Activated CD4-positive, alpha-beta T cell treated with anti-CD3 and anti-CD28 coated beads, Interleukin-2, amount 10 ng/mL, durations not matched to agents 24 days and 14 days (primary cell): ENCODE data around the gene PCBD1. TPM values are rescaled to one million over a fixed set of nuclear protein-coding genes. Genes with fewer than 3 reads are reported as not detected.
"Not testable (repeated sequence)": the region's sequence is repeated elsewhere in the genome, so short reads cannot be mapped to it uniquely, and the experiment has no call there.

Experiments
- DNase-seq: peaks from one replicate; pipeline ENCODE4 v3.0.0; 2022
- H3K27ac Mint-ChIP-seq: one replicate; pipeline ENCODE4 v1.8.0; 2022; ENCODE audit warnings: mild to moderate bottlenecking, mixed read lengths
- H3K27me3 Mint-ChIP-seq: one replicate; pipeline ENCODE4 v1.8.0; 2022; ENCODE audit warnings: mixed read lengths
- H3K36me3 Mint-ChIP-seq: one replicate; pipeline ENCODE4 v1.8.0; 2022; ENCODE audit warnings: low read depth, mild to moderate bottlenecking, mixed read lengths
- H3K4me1 Mint-ChIP-seq: one replicate; pipeline ENCODE4 v1.8.0; 2021; ENCODE audit warnings: mixed read lengths
- H3K4me3 Mint-ChIP-seq: one replicate; pipeline ENCODE4 v1.8.0; 2022; ENCODE audit warnings: mild to moderate bottlenecking, moderate library complexity, mixed read lengths
- H3K9me3 Mint-ChIP-seq: one replicate; pipeline ENCODE4 v1.8.0; 2021; ENCODE audit warnings: mixed read lengths
- intact Hi-C: fragments of 100-400 bp; cut with micrococcal nuclease; formaldehyde crosslinking; loops from one replicate; pipeline ENCODE4 v1.15.1; 2023
- total RNA-seq: library from RNA; stranded (reverse); gene quantifications from 2 replicates; pipeline ENCODE4 v1.2.3, GENCODE V29; 2022

The PCBD1 gene
- total RNA-seq, 1 donor from 2014 or later, result 67.7 TPM

DNA sequence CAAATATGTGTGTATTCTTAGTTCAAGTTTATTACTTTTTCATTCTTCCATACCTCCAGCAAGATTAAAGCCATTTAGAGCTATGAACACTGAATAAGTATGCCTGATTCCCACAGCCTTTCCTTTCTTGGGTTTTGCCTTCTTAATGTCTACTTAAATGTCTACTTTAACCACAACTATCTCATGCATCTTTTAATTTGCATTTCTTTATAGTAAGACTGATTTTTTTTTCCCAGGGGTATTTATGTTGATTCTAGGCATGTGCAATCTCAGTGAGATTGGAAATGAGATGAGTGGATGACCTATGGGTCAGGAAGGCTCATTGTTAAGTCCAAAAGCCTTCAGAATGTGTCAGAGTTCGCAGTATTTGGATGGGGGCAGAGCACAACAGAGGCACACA is 3.6 kb downstream of the PCBD1 start:
- Mint-ChIP-seq H3K27me3 (no peaks in the 10 kb centered on the region), H3K4me1 (peaks cover 24% of the 10 kb centered on the region), H3K27ac (no peak overlapping the region), H3K36me3 (peaks cover 27% of the 10 kb centered on the region), H3K4me3 (no peak overlapping the region), H3K9me3 (no peaks in the 10 kb centered on the region)
- intact Hi-C loops, result loop anchor here (10.0 kb wide), 1 partner anchor 410 kb away; the partner anchor contains the start of gene PALD1
- DNase-seq, result no peak

DNA sequence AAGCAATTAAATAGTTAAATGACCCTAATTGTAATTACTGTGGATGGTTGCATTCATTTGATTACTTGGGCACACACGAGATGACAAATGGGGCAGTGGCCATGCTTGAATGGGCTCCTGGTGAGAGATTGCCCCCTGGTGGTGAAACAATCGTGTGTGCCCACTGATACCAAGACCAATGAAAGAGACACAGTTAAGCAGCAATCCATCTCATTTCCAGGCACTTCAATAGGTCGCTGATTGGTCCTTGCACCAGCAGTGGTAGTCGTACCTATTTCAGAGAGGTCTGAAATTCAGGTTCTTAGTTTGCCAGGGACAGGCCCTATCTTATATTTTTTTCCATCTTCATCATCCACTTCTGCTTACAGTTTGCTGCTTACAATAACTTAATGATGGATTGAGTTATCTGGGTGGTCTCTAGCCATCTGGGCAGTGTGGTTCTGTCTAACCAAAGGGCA is 8.3 kb downstream of the PCBD1 start:
- intact Hi-C loops, result loop anchor here (1.0 to 10.0 kb wide), 3 partner anchors 65 to 405 kb away; partner anchors contain the start of genes PALD1 and SGPL1
- Mint-ChIP-seq H3K4me3 (no peak overlapping the region), H3K36me3 (peaks cover 51% of the 10 kb centered on the region), H3K27ac (no peak overlapping the region), H3K4me1 (peaks cover 11% of the 10 kb centered on the region), H3K27me3 (no peaks in the 10 kb centered on the region), H3K9me3 (no peaks in the 10 kb centered on the region)
- DNase-seq, result peak; percentile 92

DNA sequence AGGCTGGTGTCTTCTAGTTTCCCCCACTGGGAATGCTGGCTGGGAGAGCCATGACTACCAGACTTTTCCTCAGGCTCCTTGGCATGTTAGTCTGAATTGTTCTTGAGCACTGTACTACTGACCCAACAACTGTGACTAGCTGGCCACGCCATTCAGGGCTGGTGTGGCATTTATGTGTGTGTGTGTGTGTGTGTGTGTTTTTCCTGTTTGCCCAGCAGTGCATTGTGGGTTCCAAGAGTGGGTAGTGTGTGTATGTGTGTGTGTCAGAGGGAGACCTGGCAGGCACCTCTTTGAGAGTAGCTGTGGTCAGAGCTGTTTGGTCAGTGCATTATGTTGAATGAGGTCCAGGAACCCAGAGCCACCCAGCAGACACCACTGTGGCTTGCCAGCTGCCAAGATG is 9.2 kb downstream of the PCBD1 start:
- peaks cover 11% of the 10 kb centered on the region for H3K4me1 Mint-ChIP-seq
- intact Hi-C loops, result no loop called here
- no peak for DNase-seq
- peak overlapping the region; percentile 21 for H3K27ac Mint-ChIP-seq
- no peaks in the 10 kb centered on the region for H3K9me3 Mint-ChIP-seq
- no peak overlapping the region for H3K4me3 Mint-ChIP-seq
- H3K27me3 Mint-ChIP-seq, result no peaks in the 10 kb centered on the region
- H3K36me3 Mint-ChIP-seq, result peaks cover 48% of the 10 kb centered on the region

DNA sequence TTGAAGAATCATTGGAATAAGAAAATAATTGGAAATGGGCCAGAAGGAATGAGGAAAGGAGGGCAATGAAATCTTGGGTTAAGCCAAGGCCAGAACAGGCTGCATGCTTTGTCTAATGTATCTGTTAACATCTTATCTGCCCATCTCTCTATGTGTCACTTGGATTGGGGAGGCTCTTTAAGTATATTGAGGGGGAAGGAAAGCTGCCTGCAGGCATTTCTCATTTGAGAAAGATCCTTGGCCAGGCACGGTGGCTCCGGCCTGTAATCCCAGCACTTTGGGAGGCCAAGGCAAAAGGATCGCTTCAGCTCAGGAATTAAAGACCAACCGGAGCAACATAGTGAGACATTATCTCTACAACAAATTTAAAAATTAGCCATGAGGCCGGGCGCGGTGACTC is 14.3 kb downstream of the PCBD1 start:
- peaks cover 2% of the 10 kb centered on the region for H3K4me1 Mint-ChIP-seq
- no peak for DNase-seq
- H3K27ac Mint-ChIP-seq, result no peak overlapping the region
- intact Hi-C loops, result no loop called here
- no peak overlapping the region for H3K4me3 Mint-ChIP-seq
- no peaks in the 10 kb centered on the region for H3K27me3 Mint-ChIP-seq
- H3K36me3 Mint-ChIP-seq, result peaks cover 49% of the 10 kb centered on the region
- no peaks in the 10 kb centered on the region for H3K9me3 Mint-ChIP-seq

DNA sequence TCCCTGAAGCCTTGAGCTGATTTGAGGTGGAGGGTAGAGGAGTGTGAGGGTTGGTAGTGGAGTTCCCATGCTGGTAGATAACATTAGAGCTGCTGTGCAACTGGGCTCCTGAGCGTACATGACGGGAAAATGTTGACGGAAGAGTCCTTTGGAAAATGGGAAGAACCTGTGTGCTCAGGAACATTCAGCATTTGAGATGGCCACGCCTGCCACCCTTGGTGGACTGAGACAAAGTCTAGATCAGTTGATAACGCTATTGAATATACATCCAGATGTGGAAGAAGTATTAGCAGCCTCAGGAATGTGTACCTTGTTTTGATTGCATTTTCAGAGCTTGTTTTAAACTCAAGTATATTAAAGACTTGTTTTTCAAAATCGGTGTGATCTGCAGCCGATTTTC is 16.1 kb downstream of the PCBD1 start:
- H3K9me3 Mint-ChIP-seq, result no peaks in the 10 kb centered on the region
- DNase-seq, result no peak
- H3K27ac Mint-ChIP-seq, result no peak overlapping the region
- peaks cover 43% of the 10 kb centered on the region for H3K36me3 Mint-ChIP-seq
- H3K27me3 Mint-ChIP-seq, result no peaks in the 10 kb centered on the region
- intact Hi-C loops, result no loop called here
- H3K4me3 Mint-ChIP-seq, result no peak overlapping the region
- no peaks in the 10 kb centered on the region for H3K4me1 Mint-ChIP-seq

DNA sequence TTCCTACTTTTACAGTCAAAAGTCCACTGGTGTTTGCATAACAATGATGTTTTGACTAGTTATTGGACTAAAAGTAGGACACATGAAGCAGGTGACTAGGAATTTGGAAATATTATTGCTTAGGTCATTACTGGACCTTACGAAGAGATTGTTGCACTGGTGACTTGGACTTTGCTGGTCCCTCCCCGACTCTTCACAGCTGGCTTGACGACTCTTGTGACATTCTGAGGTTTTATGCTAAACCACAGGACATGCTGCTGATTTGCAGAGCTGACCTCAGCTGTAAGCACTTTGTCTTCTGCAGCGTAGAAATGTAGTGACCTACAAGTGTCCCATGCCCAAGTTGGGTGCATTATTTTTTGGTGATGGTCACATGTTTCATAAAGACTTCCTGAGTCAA is 21.9 kb downstream of the PCBD1 start:
- no peak overlapping the region for H3K27ac Mint-ChIP-seq
- no peaks in the 10 kb centered on the region for H3K9me3 Mint-ChIP-seq
- peaks cover 16% of the 10 kb centered on the region for H3K4me1 Mint-ChIP-seq
- DNase-seq, result peak; percentile 49
- H3K36me3 Mint-ChIP-seq, result peaks cover 39% of the 10 kb centered on the region
- H3K27me3 Mint-ChIP-seq, result no peaks in the 10 kb centered on the region
- intact Hi-C loops, result no loop called here
- no peak overlapping the region for H3K4me3 Mint-ChIP-seq

DNA sequence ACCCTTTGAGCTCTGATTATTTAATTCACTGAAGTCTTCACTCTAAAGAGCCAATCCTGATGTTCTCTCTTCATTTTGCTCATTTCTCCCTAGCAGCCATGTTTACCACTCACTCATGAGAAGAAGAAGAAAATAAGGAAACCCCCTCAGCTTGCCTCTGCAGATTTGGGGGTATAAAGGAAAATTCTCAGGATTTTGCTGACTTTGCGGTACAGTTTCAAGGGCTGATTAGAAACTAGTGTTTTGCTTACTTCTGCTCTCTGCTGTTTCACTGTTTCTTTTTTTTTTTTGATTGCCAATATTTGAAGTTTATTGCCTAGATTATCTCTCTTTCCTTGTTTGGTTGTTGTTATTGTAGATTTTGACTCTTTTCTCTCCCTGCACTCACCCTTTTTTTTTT is 23.4 kb downstream of the PCBD1 start:
- Mint-ChIP-seq H3K4me1 (peaks cover 16% of the 10 kb centered on the region), H3K4me3 (no peak overlapping the region), H3K27ac (no peak overlapping the region), H3K9me3 (no peaks in the 10 kb centered on the region), H3K27me3 (no peaks in the 10 kb centered on the region), H3K36me3 (peaks cover 40% of the 10 kb centered on the region)
- peak; percentile 28 for DNase-seq
- intact Hi-C loops, result loop anchor here (5.0 kb wide), 1 partner anchor 48 kb away; the partner anchor contains the start of gene SGPL1

DNA sequence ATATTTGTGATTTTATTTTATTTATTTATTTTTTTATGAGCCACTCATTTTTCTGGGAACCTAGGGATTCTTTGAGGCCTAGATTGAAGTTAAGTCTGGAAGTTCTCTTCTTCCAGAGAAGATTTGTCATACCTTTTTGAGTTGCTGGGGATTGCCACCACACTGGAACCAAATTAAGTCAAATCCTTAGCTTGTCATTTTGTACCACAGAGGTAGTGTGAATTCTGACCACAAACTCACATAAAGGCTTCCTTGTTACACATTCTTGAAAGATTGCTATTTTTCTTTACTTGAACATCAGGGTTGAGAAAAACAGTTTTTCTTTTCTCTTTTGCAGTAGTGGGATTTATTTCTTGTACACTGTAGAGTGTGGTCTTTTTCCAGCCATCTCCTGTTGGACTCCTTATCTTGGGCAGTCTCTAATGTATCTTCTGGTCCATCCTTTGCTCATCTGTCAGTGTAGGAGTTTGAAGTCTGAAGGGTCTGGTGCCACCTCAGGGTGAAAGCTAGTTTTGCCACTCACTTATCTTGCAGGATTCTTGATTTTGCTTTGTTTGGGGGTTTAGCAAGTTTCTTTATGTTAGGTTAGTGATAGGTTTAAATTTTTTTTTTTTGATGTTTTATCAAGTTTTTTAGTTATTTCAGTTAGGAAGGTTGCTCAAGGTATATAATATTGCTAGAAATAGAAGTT is 24.8 kb downstream of the PCBD1 start:
- Mint-ChIP-seq H3K9me3 (no peaks in the 10 kb centered on the region), H3K27me3 (no peaks in the 10 kb centered on the region), H3K4me3 (no peak overlapping the region), H3K4me1 (peaks cover 16% of the 10 kb centered on the region), H3K36me3 (peaks cover 42% of the 10 kb centered on the region), H3K27ac (peak overlapping the region; percentile 60)
- intact Hi-C loops, result loop anchor here (1.0 to 5.0 kb wide), 2 partner anchors 15 to 46 kb away; partner anchors contain the start of gene SGPL1
- peak; percentile 18 for DNase-seq

DNA sequence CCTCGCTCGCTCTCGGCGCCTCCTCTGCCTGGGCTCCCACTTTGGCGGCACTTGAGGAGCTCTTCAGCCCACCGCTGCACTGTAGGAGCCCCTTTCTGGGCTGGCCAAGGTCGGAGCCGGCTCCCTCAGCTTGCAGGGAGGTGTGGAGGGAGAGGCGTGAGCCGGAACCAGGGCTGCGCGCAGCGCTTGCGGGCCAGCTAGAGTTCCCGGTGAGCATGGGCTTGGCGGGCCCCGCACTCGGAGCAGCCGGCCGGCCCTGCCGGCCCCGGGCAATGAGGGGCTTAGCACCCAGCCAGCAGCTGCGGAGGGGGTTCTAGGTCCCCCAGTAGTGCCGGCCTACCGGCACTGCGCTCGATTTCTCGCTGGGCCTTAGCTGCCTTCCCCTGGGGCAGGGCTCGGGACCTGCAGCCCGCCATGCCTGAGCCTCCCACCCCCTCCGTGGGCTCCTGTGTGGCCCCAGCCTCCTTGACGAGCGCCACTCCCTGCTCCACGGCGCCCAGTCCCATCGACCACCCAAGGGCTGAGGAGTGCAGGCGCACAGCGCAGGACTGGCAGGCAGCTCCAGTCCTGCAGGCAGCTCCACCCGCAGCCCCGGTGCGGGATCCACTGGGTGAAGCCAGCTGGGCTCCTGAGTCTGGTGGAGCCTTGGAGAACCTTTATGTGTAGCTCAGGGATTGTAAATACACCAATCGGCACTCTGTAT is 26.7 kb downstream of the PCBD1 start:
- H3K27ac Mint-ChIP-seq, H3K4me3 Mint-ChIP-seq, H3K27me3 Mint-ChIP-seq, H3K9me3 Mint-ChIP-seq: not testable (repeated sequence)
- peak; percentile 50 for DNase-seq
- Mint-ChIP-seq H3K4me1 (peaks cover 19% of the 10 kb centered on the region), H3K36me3 (peaks cover 50% of the 10 kb centered on the region)
- intact Hi-C loops, result loop anchor here (5.0 kb wide), 1 partner anchor 44 kb away; the partner anchor contains the start of gene SGPL1

DNA sequence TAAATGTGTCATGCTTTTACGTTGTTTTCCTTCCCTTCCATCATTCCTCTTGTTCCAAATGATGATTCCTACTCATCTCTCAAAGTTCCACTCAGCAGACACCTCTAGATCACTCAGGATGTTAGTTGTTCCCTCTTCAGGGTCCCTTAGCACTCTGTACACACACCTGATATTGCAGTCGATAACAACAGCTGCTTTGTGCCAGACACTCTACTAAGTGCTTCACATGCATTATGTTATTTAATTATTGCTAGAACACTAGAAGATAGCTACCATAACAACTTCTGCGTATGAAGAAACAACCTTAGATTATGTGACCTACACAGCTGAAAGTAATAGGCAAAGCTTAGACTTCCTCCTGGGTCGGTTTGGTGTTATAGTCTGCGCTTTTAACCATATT is 29.6 kb downstream of the PCBD1 start:
- H3K27ac Mint-ChIP-seq, result no peak overlapping the region

DNA sequence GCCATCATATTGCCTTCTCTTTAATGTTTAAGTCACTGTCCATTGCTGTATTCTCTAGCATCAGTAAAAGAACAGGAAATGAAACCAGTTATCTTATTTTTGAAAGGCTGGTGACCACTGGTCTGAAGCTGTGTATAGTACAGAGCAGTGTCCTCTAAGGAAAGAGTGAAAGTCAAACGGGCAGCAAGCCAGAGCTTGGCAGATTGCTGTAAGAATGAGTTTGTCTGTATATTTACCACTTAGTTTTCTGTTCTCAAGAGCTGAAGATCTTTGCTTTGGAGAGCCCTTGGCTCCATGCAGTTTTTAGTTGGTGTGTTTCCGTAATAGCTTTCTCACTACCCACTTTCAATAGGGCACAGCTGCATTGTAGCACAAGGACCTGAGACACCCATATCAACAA is 31.9 kb downstream of the PCBD1 start:
- no peak overlapping the region for H3K27ac Mint-ChIP-seq
- peaks cover 46% of the 10 kb centered on the region for H3K36me3 Mint-ChIP-seq
- no peaks in the 10 kb centered on the region for H3K9me3 Mint-ChIP-seq
- no peak for DNase-seq
- H3K27me3 Mint-ChIP-seq, result no peaks in the 10 kb centered on the region
- no peak overlapping the region for H3K4me3 Mint-ChIP-seq
- intact Hi-C loops, result no loop called here
- peaks cover 3% of the 10 kb centered on the region for H3K4me1 Mint-ChIP-seq

More for the DNA sequence above, 29.6 kb downstream of the PCBD1 start:
- Mint-ChIP-seq H3K36me3 (peaks cover 47% of the 10 kb centered on the region), H3K9me3 (no peaks in the 10 kb centered on the region), H3K4me3 (no peak overlapping the region), H3K4me1 (peaks cover 6% of the 10 kb centered on the region), H3K27me3 (no peaks in the 10 kb centered on the region)
- intact Hi-C loops, result no loop called here
- no peak for DNase-seq

DNA sequence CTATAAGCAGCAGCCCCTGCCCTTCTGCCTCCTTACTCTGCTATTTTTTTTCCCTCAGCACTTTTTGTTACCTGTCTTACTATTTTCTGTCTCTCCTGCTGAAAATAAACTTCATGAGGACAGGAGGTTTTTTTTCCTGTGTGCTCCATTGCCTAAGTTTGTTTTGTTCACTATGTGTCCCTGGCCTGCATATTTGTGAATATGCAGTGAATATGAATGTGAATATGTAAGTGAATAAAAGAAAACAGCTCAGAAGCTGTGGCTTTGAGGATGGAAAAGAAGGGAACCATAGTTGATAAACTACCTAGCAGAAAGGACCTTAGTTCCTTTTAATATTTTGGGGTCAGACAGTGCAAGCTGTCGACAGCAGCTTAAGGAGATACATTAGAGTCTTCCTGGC is 34.9 kb downstream of the PCBD1 start:
- Mint-ChIP-seq H3K27ac (no peak overlapping the region), H3K4me1 (peaks cover 10% of the 10 kb centered on the region), H3K9me3 (no peaks in the 10 kb centered on the region), H3K36me3 (peaks cover 42% of the 10 kb centered on the region), H3K27me3 (no peaks in the 10 kb centered on the region), H3K4me3 (no peak overlapping the region)
- intact Hi-C loops, result no loop called here
- DNase-seq, result no peak

DNA sequence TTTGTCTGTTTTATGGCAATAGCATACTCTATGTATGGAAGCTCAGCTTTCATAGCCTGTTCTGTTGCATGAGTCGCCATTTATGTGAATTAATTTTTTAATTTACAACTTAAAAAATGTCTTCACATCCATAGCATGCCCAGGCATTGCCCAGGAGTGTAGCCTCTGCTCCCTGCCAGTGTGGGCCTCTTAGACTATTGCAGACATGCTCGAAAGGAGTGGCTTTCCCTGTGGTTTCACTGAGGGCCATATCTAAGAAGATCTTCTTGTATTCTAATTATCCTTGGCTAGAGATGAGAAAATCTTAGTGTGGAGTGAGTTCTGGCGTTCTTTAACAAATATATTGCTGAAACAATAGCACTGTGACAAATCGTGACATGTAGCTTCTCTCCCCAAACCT is 35.3 kb downstream of the PCBD1 start:
- intact Hi-C loops, result no loop called here
- no peaks in the 10 kb centered on the region for H3K9me3 Mint-ChIP-seq
- peaks cover 40% of the 10 kb centered on the region for H3K36me3 Mint-ChIP-seq
- H3K27ac Mint-ChIP-seq, result no peak overlapping the region
- H3K27me3 Mint-ChIP-seq, result no peaks in the 10 kb centered on the region
- no peak overlapping the region for H3K4me3 Mint-ChIP-seq
- no peak for DNase-seq
- peaks cover 10% of the 10 kb centered on the region for H3K4me1 Mint-ChIP-seq
